CD4-positive, alpha-beta T cell treated with Interleukin-4 for 4 hours (primary cell): ENCODE data around the gene STPG2.
"Not testable (repeated sequence)": the region's sequence is repeated elsewhere in the genome, so short reads cannot be mapped to it uniquely, and the experiment has no call there.

Experiments used
- DNase-seq: peaks from one replicate; pipeline ENCODE4 v3.0.0-alpha.2; 2020

The STPG2 gene

GRCh38 chr4:97938141-97938540, 205.1 kb downstream of the STPG2 start:
- DNase-seq, result no peak

- DNase-seq, result no peak
Measured at GRCh38 chr4:97924341-97924958, 218.8 kb downstream of the STPG2 start.

- no peak for DNase-seq
Measured at GRCh38 chr4:97923096-97923495, 220.2 kb downstream of the STPG2 start.

DNA sequence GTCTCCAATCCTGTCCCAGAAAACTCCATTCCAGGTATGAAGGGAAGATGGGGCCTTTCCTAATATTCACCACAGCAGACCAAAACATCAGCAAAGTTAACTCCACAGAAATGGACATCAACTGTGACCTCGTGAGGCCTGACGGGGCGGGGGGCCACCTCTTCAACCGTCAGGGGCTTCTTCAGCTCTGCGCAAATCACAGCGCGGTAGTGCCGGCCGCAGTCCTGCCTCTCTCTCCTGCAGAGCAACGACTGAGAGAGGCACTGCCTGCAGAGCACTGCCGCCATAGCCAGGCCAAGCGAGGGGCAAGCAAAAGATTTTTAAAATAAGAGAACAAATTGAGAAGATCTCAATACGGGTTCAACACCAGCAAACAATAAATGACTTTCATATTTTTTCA, 226.2 kb downstream of the STPG2 start:
- DNase-seq, result no peak

- no peak for DNase-seq
Measured at GRCh38 chr4:97912156-97912555, 231.1 kb downstream of the STPG2 start.

DNA sequence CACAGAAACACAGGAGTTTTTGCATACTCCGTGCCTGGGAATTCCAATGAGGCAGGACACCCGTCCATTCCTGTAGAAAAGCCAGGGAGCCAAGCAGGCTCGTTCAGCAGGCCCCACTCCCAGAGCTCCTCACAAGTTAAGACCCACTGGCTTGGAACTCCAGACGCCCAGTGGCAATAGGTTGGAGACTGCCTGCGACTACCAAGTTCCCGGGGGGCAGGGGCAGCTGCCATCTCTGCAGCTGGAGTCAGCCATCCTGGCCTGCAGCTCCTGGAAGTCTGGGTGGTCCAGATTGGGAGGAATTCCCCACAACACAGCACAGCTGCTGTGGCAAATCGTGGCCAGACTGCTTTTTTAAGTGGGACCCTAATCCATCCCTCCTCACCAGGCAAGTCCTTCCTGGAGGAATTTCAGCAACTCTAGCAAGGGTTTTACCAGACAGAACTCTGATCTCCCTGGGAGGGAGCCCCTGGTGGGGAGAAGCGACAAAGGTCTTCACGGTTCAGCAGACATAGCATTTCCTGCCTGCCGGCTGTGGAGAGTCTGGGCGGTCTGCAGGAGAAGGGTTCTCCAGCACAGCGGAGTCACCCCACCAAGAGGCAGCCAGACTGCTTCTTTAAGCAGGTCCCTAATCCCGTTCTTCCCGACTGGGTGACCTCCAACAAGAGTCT, 231.9 kb downstream of the STPG2 start:
- DNase-seq, result no peak

DNA sequence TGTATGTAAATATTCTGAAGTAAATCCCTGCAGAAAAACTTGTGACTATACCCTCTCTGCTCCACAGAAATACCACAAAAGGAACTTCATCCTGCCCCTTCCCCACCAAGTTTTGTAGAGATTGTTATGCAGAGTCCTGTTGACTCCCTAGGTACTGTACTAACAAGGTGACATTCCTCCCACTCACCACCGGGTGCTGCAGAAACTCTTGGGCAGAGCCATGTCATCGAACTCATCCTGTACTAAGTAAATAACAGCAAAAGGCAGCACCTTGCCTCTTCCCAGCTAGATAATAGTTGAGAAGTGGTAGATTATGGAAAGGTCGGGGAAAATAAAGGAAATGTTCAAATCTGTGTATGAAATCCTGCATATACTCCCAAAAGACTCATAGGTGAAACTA, 233.3 kb downstream of the STPG2 start:
- no peak for DNase-seq

DNA sequence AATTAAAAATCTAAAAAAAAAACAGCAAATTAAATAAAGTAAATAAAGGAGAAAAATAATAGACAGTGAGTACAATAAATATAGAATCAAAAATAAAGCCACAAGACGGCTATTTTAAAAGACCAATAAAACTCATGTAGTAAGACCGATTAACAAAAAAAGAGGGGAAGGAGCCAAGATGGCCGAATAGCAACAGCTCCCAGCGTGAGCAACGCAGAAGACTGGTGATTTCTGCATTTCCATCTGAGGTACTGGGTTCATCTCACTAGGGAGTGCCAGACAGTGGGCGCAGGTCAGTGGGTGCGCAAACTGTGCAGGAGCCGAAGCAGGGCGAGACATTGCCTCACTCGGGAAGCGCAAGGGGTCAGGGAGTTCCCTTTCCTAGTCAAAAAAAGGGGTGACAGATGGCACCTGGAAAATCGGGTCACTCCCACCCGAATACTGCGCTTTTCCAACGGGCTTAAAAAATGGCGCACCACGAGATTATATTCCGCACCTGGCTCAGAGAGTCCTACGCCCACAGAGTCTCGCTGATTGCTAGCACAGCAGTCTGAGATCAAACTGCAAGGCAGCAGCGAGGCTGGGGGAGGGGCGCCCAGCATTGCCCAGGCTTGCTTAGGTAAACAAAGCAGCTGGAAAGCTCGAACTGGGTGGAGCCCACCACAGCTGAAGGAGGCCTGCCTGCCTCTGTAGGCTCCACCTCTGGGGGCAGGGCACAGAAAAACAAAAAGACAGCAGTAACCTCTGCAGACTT, 239.7 kb downstream of the STPG2 start:
- not testable (repeated sequence) for DNase-seq

DNA sequence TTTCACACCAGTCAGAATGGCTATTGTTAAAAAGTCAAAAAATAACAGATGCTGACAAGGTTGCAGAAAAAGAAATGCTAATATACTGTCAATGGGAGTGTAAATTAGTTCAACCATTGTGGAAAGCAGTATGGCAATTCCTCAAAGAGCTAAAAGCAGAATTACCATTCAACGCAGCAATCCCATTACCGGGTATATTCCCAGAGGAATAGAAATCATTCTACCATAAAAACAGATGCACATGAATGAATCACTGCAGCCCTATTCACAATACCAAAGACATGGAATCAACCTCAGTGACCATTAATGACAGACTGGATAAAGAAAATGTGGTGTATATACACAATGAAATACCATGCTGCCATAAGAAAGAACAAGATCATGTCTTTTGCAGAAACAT, 243.0 kb downstream of the STPG2 start:
- DNase-seq, result no peak

GRCh38 chr4:97892592-97893266, 250.5 kb downstream of the STPG2 start:
- no peak for DNase-seq

DNA sequence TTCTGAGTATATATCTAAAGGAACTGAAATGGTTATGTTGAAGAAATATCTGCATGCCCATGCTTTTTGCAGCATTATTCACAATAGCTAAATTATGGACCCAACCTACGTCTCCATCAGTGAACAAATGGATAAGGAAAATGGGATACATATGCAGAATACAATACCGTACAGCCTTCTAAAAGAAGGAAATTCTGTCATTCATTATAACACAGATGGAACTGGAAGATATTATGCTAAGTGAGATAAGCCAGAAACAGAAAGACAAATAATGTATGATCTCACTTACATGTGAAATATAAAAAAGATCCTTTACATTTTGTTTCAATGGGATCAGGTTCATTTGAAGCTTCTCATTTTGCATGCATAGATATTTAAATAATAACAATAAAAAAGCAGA, 263.3 kb downstream of the STPG2 start:
- DNase-seq, result no peak

GRCh38 chr4:97868097-97868496, 275.2 kb downstream of the STPG2 start:
- no peak for DNase-seq

DNA sequence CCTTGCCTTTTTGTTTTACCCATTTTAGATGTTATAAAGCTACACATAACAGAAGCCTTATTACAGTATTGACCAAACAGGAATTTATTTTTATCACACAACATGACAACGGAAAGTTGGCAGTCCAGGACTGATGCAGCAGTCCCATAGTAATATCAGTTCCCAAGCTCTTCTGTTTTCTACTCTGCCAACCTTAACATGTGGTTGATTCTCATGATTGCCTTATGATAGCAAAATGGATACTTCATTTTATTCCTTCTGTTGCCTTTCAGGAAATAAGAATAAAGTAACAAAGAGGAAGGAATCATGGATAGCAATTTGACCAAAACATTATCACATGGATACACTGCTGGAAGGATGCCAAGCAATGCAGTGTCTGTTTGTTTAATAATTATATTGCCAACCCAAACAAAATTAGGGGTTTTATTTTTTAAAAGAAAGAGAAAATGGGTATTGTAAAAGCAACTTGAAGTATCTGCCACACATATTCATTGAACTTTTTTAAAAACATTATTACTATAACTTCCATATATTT, 275.7 kb downstream of the STPG2 start:
- DNase-seq, result no peak

DNA sequence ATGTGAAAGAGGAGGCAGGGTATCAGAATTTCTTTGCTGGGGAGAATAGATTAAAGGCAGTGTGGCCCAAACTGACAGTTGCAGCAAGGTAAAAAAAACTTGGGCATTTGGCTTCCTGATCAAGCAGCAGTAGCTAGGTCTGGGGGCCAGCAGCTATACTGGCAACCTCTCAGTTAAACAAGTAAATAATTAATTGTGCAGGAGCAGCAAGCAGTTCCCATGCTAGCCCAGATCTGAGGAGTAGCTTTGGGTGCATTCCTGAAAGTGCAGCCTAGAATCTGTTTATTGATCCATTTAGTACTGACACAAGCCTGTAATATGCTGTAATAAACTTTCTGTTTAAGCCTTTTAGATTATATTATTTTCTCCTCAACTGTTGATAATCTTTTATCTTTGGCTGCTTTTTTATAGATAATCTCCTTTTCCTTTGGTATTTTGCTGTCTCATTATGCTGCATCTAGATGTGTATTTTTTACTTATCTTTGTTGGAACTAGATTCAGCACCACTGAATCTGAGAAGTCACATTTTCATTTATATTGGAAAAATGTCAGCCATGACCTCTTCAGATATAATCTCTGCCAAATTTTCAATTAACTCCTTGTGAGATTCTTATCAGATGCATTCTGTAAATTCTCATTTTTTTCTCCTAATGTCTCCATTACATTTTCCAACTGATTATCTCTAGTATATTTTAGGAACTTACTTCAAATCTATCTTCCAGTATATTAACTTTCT, 276.3 kb downstream of the STPG2 start:
- no peak for DNase-seq

DNA sequence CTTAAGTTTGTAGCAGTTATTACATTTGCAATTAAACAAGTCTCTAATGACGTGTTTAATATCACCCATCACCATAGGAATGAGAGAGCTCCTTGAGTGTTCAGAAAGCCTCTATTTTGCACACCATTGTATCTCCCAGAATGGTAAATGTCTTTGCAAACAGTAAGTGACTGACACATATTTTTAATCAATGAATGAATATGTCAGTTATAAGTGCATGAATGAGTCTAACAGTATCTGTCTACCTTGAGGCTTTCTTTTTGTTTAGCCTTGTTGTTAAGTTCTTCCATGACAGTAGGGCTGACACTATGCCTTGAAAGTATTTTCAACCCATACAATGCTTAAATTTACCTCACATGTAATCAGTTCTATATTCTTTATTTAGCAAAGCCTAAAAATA, 292.2 kb downstream of the STPG2 start:
- no peak for DNase-seq

DNA sequence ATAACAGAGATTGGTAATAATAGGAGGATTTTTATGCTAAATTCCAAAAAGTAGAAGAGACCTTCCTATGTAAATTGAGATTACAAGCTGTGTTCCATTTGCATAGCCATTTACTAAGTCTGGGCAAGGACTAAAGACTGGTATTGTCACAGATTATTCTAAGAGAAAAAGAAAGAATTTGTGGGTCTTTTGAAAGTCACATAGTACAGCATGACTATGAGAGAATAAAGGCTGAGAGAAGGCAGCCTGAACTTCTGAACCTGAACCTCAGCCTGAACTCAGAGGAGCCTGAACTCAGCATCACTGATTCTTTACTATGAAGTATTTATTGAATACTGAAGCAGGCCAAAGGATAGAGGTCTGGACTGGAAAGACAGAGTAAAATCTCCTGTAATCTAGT, 297.5 kb downstream of the STPG2 start:
- no peak for DNase-seq

GRCh38 chr4:97841512-97841911, 301.8 kb downstream of the STPG2 start:
- no peak for DNase-seq

DNA sequence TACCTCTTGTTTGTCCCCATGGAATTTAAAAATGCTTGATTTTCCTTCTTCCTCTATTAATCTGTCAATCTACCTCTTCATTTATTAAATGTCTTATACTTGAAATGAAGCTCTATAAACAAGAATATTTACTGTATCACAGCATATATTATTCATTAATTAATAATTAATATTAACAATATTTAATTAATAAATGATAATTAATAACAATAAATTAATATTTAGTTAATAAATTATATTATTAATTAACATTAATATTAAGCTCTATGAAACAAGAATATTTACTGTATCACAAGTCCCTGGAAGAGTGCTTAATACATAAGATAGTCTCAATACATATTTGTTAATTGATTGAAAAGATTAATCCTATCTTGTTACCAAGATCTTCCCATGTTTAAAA, 306.6 kb downstream of the STPG2 start:
- no peak for DNase-seq

GRCh38 chr4:97828646-97829045, 314.6 kb downstream of the STPG2 start:
- no peak for DNase-seq

DNA sequence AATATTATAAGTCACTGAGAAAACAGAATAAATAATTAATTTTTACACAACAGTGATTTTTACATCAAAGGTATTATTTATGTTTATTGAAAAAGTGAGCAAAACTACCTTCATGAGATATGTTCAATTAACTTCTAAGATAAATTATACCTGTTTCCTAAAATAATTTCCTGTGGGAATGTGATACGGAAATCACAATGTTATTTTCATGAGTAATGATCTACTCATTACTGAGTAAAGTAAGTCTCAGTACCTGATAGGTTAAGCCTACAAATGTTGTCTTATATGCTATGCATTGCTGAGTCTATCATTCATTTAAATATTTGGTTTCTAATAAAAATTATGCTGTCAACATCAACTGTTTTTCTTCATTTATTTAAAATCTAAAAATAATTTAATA, 324.0 kb downstream of the STPG2 start:
- DNase-seq, result no peak

DNA sequence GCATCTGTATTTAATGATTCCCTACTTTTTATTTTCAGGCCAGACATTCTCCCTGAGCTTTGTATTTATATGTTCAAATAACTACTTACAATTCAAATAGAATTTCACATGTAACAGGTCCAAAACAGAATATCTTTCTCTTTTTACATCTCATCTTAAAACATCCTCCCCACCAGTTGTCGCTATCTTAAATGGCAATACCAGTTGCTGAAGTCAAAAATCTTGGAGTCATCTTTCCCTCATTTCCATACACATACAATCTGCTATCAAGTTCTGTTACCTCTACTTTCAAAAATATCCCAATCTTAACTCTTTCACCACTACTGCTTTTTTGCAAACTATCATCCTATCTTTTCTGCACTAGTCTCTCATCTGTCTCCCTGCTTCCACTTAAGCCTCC, 330.5 kb downstream of the STPG2 start:
- no peak for DNase-seq

- DNase-seq, result no peak
Measured at GRCh38 chr4:97786306-97786920, 356.9 kb downstream of the STPG2 start.
